Measurements from ENCODE around the gene UBASH3B.

Gene UBASH3B

DNA sequence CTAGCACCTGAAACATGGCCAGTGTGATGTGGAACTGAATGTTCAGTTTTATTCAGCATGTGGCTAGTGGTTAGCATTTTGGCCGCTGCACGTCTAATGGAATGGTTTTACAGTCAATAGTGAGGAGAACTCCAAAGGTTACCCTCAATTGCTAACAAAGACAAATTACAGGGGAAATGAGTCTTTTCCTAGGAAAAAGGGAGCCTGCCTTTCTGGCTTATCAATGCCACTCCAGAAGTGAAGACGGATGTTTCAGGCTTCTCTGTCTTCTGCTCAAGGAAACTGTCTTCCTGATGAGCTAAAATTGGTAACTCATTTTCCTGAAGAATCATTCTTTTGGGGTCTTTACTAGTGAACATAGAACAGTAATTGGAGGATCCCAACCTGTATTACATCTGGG, 98.5 kb downstream of the UBASH3B start:
- DNase-seq (ENCODE audit: low read depth in 2 of 2) = no peak

DNA sequence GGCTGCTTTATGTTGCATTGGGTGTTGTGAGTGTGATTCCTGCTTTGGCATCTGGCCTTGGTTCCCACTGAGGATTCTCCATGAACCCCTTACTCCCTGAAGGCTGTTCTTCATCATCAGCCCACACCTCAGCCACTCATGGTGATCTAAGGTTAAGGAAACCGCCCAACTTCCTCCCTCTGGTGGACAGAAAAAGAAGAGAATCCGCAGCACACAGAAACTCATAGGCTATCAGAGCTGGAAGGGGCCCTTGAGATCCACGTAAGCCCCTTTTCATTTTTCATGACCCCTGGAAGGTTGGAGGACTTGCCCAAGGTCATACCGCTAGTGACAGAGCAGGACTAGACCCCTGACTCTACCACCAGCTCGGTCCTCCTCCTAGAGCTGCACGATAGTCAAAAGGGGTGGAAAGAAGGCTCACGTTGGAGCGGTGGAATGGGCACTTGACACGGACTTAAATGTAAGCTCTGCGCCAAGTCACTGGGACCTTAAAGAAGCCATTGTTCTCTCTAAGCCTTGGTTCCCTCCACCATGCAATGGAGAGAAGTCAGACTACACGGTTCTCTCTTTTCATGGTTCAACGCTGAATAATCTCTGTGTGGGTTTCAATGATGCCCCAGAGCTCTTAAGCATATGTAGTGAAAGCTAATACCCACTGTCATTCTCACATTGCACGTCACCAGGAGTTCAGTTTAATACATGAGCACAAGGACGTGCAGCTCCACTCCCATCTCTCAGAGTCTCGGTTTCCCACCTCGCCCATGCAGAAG, 99.2 kb downstream of the UBASH3B start:
- no peak for DNase-seq (ENCODE audit: low read depth in 2 of 2)

DNA sequence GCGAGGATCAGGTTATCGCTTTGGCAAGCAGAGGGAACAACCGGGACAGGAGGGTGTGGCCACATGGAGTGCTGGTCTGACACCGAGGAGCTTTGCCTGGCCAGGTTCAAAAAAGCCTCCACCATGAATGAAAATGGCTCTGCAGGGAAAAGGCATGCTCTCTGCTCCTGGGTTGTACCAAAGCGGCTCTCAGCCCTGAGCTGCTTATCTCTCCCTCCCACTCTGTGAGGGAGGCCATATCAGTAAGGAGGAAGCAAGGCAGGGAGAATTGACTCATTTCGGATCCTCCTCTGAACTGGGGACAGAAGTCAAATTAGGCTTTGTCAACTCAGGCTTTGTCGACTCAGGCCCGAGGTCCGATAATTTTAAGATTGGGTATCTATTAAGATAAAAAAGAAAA, 99.9 kb downstream of the UBASH3B start:
- DNase-seq (ENCODE audit: low read depth in 2 of 2) = no peak

DNA sequence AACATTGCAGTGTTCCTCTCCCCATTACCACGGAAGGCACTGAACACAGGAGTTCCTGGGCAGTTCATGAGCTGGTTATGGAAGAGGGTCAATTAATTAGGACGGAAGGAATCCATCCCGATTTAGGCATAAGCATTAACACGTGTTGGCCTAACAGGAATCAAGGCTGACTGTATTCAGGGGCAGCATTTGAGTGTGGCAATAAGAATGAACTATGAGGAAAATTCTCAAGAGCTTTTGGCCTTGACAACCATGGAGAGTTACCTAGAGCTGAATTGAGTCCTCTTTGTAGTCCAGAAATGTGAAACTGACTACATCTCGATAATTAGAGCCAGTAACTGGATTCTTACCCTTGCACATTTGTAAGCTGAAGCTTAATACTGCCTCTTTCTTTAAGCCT, 100.4 kb downstream of the UBASH3B start:
- DNase-seq (ENCODE audit: low read depth in 2 of 2) = no peak

DNA sequence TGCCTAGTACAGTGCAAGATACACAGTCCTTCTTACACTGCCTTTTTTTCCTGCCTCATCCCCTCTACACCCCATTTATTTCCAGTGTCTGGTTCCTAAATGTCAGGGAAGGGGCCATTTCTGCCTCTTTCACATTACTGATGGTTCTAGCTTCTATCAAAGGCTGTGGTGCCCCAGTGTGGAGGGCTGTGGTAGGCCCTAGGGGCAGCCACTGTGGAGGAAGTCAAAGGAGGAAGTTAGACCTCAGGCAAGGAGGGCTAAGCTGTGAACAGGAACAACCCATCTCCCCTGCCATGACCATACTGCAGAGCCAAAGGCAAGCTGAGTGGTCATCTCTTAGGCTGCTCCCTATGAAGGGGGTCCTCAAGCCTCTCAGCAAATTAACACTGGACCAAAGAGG, 100.9 kb downstream of the UBASH3B start:
- no peak for DNase-seq (ENCODE audit: low read depth in 2 of 2)

DNA sequence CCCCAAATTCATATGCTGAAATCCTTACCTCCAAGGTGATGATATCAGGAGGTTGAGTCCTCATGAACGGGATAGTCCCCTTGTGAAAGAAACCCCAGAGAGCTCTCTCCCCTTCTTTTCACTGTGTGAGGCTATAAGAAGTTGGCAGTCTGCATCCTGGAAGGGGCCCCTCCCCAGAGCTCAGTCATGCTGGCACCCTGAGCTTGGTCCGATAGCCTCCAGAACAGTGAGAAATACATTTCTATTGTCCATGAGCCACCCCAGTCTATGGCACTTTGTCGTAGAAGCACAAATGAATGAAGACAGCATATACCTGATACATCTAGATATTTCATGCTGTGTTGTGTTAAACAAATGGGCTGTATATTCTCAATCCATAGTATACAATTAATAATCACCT, 101.7 kb downstream of the UBASH3B start:
- DNase-seq (ENCODE audit: low read depth in 2 of 2) = no peak

DNA sequence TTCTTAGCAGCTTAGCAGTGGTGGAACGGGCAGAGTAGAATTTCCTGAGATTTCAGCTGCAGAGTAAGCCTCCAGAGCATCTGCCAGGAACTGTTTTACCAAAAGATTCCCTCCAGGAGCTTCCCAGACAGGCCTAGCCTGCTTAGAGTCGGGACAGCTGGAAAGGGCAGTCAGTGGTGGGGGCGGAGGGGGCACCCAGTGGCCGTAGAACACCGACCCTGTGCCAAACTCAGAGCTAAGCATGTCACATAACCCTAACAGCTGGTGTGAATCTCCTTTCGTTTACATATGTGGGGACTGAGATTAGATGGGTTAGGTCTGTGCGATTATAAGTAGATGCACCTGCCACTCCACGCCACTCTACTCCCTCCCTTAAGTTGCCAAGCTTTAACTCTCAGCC, 102.8 kb downstream of the UBASH3B start:
- DNase-seq (ENCODE audit: low read depth in 2 of 2) = no peak

DNA sequence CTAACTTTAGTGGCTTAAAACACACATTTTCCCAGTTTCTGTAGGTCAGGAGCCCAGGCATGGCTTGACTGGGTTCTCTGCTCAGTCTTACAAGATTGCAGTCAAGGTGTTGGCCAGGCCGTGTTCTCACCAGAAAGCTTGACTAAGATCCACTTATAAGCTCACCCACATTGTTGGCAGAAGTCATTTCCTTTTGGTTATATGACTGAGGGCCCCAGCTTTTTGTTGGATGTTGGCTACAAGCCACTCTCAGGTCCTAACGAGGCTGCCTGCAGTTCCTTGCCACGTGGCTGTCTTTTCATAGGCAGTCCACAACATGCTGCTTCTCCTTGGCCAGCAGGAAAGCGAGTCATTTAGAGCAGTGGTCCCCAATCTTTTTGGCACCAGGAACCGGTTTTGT, 103.5 kb downstream of the UBASH3B start:
- DNase-seq (ENCODE audit: low read depth in 2 of 2) = no peak

DNA sequence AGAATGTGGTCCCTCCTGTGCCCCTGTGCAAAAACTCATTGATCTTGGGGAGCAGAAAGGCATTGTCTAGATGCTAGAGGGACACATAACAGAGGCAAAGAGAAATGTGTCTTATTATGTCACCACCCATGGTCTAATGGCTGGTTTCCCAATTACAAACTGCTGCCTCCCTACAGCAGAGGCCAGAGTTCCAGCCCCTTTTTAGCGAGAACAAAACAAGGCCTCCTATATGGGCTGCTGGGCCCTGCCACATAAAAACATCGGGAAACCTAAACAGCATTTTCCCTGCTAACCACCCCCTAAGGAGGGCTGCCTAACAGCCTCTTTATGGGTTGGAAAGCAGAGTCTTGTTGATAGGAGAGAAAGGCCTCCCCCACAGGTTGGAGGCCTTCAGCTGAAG, 107.6 kb downstream of the UBASH3B start:
- DNase-seq (ENCODE audit: low read depth in 2 of 2) = no peak

DNA sequence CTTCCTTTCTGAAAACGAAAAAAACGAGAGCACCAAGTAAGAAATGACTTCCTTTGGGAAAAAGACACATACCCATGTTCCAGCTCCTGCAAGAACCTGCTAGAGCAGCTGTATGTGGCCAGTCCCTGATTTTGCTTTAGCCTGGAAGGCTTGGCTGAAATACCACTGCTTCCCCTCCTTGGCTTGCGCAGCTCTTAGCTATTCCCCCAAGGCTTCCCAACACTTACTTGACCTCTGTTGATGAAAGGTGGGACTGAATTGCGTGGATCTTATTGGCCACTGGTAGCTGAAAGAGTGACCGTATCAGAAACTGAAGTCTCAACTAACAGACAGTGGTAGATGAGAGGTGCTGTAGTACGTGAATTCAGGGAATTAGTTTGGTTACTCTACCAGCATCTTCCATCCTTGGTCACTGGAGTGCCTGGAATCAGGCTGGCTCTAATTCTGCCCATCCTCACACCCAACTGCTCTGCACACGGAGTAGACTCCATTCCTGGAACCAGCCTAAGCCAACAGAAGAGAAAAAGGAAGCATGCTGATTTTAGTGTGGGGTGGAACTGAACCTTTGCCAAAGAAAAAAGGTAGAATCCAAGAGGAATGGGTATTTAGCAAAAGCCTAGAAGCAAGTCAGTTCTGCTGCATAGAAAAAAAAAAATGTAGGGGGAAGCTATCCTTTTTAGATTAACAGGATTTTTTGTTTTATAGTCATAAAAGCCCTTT, 109.0 kb downstream of the UBASH3B start:
- DNase-seq (ENCODE audit: low read depth in 2 of 2) = no peak

DNA sequence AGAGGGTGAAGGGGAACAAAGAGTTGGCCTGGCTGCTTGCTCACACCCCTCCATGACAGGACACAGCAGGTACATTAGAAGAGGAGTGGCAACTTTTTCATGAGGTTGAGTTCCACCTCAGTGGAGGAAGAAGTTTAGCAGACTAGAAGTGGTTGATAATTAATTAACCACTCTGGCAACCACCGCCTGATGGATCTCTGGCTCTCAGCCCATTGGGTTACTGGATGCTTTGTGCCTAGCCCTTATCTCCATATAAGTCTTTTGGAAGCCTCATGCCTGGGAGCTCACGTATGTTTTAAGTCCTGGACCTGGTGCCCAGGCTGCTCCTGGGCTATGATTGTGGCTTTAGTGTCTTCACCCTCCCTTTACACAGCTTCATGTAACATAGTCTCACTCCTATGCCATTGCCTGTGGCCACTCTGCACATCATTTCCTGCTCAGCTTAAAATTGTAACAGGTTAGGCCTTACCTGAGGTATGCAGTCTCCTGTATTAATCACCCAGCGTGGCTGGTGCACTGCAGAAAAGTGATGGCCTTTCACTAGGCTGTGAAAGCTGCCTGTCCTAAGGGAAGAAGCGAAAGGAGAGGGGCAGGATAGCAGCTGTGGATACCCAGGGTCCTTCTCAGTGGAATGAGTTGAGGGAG, 110.1 kb downstream of the UBASH3B start:
- no peak for DNase-seq (ENCODE audit: low read depth in 2 of 2)

DNA sequence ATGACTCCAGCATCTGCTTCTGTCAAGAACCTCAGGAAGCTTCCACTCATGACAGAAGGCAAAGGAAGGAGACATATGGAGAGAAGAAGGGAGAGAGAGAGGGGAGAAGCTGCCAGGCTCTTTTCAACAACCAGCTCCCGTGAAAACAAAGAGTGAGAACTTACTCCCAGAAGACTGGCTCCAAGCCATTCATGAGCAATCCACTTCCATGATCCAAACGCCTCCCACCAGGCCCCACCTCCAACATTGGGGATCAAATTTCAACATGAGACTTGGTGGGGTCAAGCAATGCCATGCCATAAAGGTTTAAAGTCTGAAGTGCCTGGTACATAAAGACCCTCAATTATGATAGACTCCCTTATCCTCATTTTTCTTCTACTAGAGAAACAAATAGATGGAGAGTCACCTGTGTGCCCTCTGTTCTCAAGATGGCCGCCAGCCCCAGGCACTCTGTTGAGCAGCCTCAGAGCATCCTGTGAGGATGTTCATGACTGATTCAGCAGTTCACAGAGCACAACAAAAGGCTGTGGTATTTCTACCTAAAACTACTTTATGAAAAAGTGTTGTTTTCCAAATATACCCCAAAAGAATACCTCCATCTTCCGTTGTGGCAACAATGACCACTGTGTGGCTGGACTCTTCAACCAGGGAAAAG, 113.7 kb downstream of the UBASH3B start:
- no peak for DNase-seq (ENCODE audit: low read depth in 2 of 2)

DNA sequence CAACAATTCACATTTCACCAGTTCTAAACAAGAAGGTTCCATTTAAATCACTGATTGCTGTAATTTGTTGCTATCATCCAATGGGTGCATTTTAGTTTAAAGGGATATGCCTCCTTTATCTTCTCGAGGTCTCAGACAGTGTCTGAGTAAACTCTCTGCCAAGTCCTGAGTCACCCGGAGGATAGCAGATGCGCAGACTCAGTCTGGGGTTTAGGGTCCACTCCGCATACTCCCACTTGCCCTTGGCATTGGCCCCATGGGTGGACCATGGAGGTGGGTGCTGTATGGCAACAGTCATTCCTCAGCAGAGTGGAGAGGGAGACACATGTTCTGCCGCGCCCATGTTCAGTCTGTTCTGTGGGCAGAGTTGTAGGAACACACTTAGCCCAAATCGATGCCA, 117.4 kb downstream of the UBASH3B start:
- no peak for DNase-seq (ENCODE audit: low read depth in 2 of 2)

DNA sequence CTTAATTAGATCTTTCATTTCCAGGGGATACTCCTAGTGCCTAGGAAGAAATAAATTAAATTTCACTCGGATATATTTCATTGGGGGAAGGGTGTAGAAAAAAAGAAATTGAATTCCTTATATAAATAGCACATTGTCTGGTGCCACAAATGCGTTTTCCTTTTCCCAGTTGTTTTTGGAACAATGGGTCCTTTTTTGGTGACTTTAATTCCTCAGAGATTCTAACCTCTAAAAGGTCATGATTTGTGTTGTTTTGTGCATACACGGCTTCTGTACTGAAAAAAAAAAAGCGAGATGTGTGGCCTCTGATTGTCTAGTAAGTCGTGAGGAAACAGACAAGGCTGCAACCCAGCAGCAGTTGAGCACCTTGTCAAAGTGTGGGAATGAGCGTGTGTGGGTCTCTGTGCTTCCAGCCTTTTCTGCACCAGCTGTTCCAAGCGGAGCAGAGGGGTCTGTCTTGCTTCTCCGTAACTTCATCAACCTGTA, 118.3 kb downstream of the UBASH3B start:
- DNase-seq (ENCODE audit: low read depth in 2 of 2) = no peak

DNA sequence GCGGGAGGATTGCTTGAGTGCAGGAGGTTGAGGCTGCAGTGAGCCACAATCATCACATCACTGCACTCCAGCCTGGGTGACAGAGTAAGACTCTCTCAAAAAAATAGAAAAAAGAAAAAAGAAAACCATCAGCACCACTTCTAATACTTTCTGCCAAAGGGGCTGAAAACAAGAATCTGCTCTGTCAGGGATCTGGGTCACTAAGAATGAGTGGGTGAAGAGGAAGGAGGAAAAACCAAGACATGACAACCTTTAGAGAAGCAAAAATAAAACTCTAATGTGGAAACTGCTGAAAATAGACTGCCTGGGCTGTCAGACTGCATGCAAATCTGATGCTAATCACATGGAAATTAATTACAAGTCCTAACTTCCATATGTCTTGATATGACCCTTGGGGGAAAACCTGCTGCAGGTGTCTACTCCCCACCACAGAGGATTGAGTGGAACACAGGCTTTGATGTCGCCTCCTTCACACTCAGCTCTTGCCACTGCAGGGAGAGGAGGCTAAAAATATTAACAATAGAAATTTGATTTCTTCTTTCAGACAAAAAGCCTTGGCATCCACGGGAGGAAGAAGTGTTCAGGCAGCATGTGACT, 120.3 kb downstream of the UBASH3B start:
- DNase-seq (ENCODE audit: low read depth in 2 of 2) = no peak

DNA sequence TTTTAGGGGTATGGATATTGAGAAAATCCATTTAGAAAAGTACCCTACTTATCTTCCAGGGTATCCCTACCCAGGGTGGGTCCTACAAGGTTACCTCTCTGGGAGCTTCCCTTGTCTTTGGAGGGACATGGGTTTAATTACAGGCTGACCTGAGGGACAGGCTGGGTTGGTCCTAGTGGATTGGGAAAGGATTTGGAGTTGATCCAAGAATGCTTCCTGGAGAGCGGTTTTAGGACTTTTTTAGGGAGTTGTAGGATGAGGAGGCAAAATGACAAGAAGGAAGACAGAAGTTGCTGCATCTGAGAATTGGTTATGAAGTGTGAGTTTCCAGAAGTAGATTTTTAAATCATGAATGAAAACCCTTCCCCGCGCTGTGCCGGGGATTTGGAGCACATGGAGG, 121.0 kb downstream of the UBASH3B start:
- no peak for DNase-seq (ENCODE audit: low read depth in 2 of 2)

DNA sequence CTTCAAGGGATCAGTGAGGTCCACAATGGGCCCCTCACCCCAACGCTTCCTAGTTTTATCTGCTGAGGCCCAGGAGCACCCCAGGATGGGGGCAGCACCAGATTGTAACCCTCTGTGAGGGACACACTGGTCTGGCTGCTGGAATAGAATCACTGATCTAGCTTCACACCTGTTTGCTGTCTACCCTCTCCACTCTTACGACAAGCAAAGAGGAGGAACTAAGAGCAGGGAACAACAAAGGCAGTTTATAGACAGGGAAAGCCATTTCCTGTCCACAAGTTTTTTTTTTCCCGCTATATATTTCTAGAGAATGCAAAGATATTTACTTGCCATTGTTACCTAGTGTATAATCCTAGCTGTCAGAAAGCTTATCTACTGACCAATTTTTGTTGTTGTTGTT, 121.8 kb downstream of the UBASH3B start:
- no peak for DNase-seq (ENCODE audit: low read depth in 2 of 2)

DNA sequence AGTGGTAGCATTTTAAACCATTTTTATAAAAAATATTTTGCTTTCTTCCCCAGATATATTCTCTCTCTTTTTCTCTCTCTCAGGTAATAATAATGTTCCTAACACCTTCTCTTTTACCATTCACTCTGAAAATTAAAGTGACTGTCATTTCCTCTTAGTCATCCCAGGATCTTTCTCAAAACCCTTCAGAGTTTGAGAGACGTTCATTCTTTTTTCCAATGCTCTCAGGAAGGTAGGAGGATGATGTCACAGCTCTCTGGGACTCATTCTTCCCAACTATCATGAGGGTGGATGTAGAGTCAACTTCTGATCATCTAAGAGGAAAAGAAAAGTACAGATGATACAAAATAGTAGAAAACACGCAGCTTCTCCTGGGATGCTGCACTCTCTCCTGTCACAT, 122.6 kb downstream of the UBASH3B start:
- DNase-seq (ENCODE audit: low read depth in 2 of 2) = no peak

DNA sequence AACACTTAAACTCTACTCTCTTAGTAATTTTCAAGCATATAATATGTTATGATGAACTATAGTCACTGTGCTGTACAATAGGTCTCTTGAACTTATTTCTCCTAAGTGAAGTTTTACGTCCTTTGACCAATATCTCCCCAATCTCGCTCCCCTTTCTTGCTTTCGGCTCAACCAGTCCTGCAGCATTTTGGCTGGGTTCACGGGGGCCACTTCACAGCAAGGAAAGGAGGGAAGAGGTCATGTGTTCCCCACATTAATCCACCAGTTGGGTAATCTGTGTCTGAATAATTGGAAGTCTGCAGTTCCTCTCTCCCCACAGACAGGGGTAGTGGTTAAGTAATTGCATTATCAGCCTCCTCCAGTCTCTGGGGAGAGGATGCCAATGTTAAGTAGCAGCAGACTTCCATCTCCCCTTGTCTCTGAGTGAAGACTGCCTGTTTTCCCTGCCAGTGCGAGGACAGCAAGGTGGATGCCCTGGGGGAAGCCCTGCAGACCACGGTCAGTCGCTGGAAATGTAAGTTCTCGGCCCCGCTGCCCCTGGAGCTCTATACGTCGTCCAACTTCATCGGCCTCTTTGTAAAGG, 123.6 kb downstream of the UBASH3B start:
- no peak for DNase-seq (ENCODE audit: low read depth in 2 of 2)

DNA sequence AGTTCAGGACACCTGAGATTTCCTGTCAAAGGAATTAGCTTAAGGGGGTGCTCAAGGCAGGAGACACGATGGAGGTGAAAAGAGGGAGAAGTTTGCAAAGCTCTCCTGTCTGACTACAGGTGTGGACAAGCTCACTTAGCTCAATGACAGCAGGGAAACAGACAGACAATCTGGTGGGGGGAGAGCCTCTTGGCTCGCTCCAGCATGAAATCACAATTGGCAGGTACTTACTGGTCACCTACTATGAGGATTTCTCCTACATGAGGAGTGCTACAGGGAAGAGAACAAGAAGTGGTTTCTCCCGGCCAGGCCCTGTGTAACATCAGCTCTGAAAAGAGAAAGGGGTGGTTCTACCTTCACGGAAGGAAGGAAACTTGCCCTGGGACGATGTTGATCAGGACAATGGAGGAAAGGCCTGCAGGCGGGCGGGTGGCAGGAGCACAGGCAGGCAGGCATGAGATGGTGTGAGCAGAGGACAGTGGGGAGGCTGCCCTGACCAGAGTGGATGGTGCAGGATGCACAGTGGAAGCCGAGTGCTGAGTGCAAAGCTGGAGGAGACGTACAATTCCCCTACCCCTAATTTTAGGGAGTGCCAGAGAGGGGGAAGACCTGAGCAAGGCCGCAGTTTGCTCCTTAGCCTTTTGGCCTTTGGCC, 124.9 kb downstream of the UBASH3B start:
- no peak for DNase-seq (ENCODE audit: low read depth in 2 of 2)

All from stimulated activated CD8-positive, alpha-beta memory T cell treated with anti-CD3 and anti-CD28 coated beads, Interleukin-15, amount 100 ng/mL, for 48 hours (primary cell).